GM19455 (cell line): ENCODE data around the gene DPP6.

Experiments used
- ATAC-seq: cut with Tn5 transposase; IDR thresholded peaks from one replicate; pipeline ENCODE4 v1.9.1; 2021; ENCODE audit not compliant: unreplicated experiment

The DPP6 gene

DNA sequence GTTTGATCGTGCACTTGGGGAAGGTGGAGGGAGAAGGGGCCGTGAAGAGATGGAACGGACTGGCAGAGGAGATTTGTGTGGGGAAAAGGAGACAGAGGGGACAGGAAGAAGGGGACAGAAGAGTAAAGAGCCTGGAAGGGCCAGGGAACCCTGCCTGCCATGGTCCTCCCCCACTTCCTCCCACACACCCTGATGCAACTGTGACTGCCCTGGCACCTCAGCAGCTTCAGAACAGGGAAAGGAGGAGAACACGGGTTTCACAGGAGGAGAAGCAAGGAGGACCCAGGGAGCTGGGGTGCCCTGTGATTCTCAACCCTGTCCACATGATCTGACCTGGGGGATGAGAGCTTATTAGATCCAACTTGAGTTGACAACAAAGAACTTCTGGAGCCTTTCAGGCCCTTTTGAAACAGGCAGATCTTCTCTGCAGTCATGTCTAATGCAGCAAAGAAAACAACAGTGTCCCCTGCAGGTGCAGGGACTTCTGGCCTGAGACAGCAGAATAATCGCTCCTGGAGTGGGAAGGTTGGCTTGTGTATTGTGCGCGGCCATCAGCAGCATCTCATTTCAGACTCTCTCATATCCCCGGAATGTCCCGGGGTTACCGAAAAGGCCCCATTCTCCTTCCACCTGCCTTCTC is 529.2 kb downstream of the DPP6 start:
- ATAC-seq, result no peak

DNA sequence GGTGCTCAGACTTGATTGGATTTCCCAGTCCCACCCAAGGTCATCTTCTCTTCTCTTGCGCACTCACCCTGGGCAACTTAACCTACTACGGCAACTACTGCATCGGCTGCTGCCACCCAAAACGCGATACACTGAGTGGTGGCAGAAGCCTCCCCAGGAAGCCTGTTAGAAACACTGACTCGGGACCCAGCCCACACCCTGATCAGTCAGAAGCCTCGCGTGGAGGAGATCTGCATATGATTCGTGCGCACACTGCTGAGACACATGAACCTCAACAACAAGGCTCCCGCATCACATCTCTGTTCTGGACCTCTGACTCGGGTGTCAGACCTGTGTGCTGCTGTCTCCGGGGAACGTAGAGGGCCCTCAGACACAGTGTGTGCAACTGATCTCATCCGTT is 531.3 kb downstream of the DPP6 start:
- no peak for ATAC-seq

DNA sequence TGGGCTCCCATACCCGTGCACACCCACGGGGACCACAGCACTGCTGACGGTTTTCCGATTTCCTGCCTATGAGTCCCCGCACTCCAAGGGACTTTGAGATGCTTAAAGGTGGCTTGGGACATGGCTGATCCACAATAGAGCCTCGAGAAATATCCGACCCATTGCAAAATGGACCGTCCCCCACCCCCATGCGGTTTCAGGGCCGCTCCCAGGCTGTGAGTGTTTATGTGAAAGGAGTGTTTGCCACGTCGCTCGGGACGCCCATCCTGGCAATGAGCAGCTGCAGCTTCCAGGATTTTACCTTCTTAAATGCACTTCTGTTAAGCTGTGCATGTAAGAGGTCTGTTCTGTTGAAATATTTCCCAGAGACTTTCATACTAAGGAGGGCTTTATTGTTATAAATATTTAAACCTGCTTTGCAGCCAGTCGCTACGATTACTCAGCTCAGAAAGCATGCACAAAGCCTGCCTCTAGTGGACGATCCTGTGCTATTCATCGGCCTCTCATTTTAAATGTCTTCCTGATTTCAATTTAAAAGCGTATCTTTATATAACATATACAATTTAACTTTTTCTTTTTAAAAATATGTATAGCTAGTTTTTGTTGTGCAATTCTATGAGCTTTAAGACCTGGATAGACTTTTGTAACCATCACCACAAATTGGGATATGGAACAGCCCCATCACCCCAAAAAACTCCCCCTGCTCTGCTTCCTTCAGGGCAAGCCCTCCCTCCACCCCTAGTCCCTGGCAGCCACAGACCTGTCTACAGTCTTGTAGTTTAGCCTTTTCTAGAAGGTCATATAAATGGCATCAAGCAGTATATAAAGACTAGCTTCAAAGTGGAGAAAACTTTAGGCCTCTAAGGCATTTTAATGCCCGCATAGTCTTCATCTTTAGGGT is 532.4 kb downstream of the DPP6 start:
- ATAC-seq, result no peak

DNA sequence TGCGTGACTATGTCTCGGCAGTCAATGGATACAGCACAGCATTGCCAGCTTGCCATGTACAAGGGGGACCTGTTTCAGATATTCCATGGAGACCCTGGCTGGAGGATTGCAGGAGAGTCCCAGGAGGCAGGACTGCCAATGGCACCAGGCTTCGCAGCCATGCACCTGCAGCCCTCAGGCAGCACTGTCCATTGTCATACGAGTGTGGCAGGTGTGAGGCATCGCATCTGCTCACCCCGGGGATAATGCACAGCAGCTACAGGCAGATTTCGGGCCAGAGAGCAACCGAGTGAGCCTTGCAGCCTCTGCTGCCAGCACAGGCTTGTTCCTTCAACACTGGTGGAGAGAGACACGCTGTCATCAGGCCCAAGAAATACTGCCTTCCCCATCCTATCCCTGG is 535.6 kb downstream of the DPP6 start:
- no peak for ATAC-seq

DNA sequence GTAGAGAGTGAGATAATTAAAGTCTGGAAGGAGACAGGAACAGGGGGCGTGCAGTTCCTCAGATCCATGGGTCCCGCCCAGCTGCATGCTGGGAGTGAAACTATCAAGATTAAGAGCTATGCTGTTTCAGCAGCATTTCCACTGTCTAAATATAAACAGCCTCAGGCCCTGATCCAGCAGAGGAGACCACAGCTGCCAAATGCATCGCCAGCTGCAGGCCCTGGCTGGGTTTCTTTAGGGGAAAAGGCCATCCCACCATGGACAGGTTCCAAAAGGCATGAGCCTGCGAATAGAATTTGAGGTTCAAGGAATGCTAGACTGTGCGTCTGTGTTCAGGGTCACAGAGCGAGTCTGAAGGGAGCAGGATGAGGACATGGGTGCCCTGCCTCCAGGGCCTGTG is 539.3 kb downstream of the DPP6 start:
- ATAC-seq, result no peak

DNA sequence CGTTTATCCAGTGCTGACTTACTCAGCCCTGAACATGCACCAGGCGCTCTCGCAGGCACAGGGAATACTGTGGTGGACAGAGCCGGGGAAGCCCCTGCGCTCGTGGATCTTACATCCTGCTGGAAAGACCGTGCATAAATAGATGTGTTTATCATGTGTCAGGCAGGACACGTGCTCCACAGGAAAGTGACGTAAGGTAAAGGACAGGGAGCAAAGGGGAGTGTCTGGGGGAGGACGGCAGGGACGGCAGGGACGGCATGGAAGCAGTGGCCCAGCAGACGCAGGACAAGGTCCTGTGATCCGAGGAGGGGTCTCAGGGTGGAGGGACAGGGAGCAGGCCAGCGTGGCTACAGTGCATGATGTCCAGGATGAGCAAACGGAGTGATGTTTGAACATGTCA is 540.2 kb downstream of the DPP6 start:
- ATAC-seq, result no peak

DNA sequence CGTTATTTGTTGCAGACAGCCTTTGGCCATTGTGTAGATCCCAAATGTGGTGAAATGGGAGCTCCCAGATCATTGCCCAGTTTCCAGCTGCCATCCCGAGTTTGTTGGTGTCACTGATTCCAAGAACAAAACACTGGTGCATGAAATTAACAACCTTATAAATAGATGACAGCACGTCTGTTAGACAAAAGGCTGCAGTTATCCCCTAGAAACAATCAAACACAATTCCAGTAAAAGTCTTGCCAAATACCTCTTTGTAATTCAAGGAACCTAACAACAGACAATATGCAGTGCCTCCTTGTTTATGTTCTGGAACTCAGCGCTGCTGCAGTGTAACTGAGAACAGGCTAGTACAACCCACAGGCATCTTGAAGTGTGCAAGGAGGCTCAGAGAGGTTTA is 546.2 kb downstream of the DPP6 start:
- no peak for ATAC-seq

DNA sequence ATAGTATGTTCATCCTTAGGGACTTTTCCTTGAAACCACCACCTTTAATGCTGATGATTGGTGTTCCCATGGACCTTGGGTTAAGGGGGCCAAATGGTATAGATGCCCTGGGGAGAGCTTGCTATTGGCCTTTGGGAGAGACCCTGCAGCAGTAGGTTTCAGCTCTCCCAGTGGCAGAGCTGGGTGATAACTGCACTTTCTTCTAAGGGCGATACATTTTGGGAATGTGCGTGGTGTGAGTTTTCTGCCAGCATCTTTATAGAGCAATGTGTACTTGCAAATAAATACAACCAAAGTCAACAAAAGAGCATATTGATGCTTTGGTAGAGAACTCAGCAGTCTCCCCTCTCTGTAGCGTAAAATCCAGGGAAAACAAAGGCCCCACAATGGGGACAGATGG is 546.7 kb downstream of the DPP6 start:
- no peak for ATAC-seq

DNA sequence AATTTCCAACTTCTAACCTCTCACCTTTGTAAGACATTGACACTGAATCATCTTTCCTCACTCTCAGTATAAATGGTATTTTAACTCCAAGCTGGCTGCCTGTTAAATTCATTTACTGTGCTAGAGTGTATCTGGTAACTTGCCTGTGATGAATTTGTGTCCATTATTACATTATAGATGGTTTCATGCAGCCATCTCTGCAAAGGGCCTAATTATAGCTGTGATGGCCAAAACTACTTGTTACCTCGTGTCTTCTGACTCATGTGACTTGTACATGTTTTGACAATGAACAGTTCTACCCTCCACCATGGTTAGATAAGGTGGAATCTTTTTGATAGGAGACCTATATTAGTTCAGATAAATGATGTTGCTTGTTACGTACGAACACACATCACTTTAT is 558.7 kb downstream of the DPP6 start:
- ATAC-seq, result no peak

DNA sequence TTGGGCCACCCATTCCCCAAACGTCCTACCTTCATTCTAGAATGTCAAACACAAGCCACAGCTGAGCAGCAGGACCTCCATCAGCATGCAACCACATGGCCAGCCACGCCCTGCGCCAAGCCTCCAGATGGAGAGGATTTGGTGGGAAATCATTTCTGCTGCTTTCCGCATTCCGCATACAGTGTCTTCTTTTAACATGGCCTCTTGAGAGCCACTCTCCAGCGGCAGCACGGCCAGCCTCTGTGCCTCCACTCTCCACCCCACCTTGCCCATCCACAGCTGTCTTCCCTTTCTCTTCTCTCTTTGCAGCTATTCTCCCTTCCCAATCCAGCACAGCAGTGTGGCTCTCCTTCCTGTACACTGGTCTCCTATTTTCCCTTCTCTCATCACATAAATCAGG is 561.6 kb downstream of the DPP6 start:
- ATAC-seq, result no peak

DNA sequence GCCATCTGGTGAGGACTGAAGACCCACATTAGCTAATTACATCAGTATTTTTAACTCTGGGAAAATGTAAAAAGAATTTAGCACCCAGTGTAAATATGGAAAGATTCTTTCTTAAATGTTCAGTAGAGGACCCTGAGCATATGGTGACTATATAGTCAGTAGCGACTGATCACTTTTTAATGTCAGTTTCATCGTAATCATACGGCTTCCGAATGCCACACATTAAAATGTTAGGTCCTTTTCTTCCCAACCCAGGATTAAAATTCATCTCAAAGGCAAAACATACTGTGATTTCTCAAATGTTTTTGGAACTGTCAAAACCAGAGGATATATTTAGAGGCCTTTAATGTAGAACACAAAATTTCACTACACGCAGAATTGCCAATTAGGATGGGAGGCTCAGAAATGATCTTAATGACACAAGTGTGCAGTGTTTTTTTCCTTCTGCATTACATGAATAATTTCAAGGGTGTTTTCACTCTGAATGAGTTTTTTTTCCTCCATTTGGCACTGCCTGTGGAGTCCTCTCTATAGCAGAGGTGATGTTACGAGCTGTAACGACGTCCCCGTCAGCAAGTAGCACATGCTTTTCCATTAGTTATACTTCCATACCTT is 568.0 kb downstream of the DPP6 start:
- no peak for ATAC-seq

DNA sequence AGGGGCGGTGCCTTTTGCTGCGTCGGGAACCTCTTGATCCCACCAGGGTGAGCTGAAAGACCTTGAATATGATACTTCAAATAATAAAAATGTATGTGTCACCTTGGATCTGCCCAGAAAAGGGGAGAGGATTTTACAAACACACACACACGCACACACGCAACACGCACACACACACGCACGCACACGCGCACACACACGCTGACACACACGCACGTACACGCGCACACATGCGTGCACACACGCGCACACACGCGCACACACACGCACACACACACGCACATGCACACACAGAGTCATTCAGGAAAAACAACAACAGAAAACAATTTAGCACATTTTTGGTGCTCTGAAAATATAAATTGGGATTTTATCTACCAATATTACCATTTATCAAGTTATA is 571.2 kb downstream of the DPP6 start:
- ATAC-seq, result no peak

DNA sequence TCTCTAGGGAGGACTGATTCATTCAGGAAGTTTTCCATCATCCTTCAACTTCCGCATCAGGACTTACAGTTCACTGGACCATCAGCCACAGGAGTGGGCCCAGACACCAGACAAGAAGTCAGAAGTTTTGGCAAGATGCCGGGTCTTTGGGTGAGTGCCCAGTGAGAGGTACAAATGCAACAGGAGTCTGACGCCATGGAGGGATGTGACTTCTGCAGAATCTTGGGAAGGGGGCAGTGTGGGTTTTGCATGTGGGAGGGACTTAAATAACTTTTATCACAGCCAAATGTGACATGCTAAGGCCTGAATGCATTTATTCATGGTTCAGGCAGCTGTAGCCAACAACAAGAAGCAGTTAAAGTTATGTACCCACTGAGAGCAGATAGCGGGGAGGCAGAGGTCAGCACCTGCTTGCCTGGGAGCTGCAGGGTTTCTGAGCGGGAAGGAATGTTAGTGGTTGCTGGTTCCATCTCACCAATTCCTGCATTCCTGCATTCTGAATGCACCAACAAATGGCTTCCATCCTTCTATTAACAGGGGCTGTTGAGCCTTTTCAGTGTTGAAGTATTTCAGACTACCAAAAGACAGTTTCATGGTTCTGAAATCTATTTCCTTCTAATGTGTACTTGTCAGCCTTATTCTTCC is 575.6 kb downstream of the DPP6 start:
- ATAC-seq, result no peak

DNA sequence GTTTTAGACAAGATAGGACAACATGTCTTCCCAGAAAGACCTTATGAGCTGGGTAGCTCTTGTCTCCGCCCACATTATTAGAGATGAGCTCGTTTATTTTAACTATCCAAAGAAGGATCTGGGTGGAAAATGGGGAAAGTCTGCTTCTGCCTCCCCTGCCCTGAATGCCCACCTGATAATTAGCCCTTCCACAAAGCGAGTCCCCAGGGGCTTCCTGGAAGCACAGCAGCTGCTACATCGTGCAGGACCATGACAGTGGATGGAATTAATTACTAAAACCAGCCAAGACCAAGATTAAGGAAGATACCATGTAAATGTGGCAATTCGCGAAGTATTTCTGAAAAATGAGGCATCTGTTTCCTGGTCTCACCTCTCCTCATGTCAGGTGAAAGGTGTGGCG is 576.4 kb downstream of the DPP6 start:
- ATAC-seq, result no peak

DNA sequence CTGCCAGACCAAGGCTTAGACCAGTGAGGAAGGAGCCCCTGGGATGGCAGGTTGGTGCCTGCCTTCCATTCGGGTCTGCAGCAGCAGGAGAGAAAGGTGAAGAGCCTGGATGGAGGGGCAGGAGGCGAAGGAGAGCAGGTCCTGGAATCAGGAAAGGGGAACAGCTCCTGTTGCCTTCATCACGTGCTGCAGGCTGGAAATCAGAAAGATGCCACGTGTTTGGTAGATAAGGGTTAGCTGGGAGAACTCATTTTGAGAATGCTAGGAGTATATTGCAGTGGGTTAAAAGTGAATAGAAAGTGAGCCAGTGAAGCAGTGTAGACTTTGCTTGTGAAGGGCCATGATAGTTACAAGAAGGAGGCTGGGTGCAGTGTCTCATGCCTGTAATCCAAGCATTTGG is 579.0 kb downstream of the DPP6 start:
- no peak for ATAC-seq

DNA sequence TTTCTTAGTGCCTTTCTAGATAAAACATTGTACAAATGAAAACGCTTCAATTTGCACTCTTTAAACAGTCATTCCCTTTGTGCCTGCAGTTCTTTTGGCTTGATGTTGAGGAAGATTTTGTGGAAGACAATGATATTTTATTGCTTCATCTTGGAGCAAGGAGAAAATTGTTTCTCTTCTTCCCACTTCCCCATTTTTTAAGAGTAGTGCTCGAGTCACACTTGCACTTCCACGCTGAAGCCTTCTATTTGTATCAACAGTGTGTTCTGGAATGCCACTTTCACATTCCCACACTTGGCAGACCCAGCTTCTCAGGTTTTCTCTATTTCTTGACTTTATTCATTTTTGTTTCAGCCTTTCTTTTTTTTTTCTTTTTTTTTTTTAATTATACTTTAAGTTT is 581.4 kb downstream of the DPP6 start:
- no peak for ATAC-seq

DNA sequence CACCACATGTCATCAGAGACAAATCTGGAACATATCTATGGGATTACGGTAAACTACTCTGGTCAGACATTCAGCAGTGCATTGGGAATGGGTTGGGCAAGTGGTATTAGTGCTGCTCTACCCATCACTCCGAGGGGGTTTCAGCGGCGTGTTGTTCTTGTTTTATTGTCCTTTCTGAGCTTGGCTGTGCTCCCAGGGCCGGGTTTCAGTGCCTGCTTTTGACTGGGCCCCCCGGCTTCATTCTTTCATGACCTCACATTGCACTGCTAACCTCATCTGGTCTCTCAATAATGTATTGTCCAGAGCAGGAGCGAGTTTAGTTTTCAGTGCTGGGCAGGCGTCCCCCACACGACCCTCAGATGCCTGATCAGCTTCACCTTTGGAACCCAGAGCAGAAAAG is 586.1 kb downstream of the DPP6 start:
- ATAC-seq, result no peak

DNA sequence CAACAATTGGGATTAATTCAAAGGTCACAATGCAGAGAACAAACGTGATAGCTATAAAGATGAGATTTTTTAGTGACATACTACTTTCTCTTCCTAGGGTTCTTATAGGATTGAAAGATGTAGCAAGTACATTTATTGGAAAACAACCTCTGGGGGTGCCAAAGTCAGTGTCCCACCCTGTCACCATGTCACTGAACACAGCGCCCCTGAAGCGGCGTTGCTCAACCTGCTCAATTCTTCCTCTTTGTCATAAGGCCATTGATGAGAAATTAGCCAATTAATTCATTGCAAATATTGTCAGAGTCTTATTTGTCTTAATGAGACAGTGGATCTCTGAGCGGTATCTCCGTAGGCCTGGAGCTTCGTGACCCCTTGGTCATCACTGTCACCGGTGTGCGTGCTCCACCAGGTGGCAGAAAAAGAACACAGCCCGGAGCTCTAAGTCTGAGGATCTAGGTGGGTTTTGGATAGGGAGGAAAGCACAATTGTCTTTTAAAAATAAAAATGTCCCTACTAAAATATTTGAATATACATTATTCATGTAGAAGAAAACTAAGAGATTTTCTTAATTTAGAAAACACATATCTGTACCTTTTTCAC is 588.2 kb downstream of the DPP6 start:
- ATAC-seq, result no peak

DNA sequence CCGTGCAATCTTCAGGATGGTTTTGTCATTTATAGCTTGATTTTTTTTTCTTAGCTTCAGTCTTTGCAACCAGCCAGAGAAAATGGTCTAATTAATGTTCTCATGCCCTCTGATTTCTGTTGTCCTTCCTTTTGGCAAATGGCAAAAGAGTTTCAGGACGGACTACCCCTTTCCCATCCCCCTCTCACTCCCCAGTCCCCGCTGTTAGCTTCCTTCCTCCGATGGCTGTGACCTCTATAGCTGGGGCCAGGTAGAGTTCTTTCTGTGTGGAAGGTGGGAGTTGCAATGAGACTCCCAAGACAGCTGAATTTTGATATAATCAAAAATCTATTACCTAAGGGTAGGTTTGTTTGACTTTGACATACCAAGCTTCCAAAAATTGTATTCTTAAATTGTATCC is 588.7 kb downstream of the DPP6 start:
- ATAC-seq, result no peak

DNA sequence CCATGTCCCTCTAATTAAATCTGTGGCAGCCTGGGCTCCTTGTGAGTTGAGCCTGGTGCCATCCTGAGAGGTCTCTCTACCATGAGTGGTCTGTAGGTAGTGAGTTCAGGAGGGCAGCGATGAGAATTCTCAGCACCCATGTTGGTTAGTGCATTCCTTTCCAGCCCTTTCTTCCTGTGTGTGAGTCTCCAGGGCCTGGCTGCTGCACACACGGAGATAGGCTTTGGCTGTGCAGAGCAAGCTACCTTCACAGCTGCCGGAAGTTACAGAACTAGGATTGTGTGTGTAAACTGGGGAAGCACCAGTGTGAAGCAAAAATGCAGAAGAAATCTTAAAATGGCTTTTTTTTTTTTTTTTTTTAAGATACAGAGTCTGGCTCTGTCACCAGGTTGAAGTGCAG is 592.2 kb downstream of the DPP6 start:
- no peak for ATAC-seq
